GM19328 (cell line): ENCODE measurements around the gene ABHD14A.
"Not testable (repeated sequence)": the region's sequence is repeated elsewhere in the genome, so short reads cannot be mapped to it uniquely, and the experiment has no call there.

Experiments
- ATAC-seq: cut with Tn5 transposase; IDR thresholded peaks from one replicate; pipeline ENCODE4 v1.9.1; 2021; ENCODE audit warnings: mild to moderate bottlenecking, moderate library complexity; ENCODE audit not compliant: unreplicated experiment

Gene ABHD14A

GRCh38 chr3:51974963-51975851 lies at the start of gene ABHD14A:
ABHD14A (plus strand) TSS chr3:51975064; CDS start chr3:51975136, 72 bp downstream.
- no peak for ATAC-seq

GRCh38 chr3:51927061-51927977 lies 47.5 kb upstream of the ABHD14A start:
- no peak for ATAC-seq

- ATAC-seq: no peak
Measured at GRCh38 chr3:51928438-51928837, 46.4 kb upstream of the ABHD14A start.

- not testable (repeated sequence) for ATAC-seq
Measured at GRCh38 chr3:51928981-51929380, 45.9 kb upstream of the ABHD14A start.

GRCh38 chr3:51929420-51930003 lies 45.4 kb upstream of the ABHD14A start:
- no peak for ATAC-seq

- no peak for ATAC-seq
Measured at GRCh38 chr3:51930439-51930838, 44.4 kb upstream of the ABHD14A start.

- ATAC-seq: no peak
Measured at GRCh38 chr3:51931756-51932155, 43.1 kb upstream of the ABHD14A start.

- no peak for ATAC-seq
Measured at GRCh38 chr3:51932471-51933370, 42.1 kb upstream of the ABHD14A start.

GRCh38 chr3:51933471-51934138 lies 41.3 kb upstream of the ABHD14A start:
- no peak for ATAC-seq

- ATAC-seq: no peak
Measured at GRCh38 chr3:51934139-51934850, 40.6 kb upstream of the ABHD14A start.

- ATAC-seq: no peak
Measured at GRCh38 chr3:51934991-51935885, 39.6 kb upstream of the ABHD14A start.

GRCh38 chr3:51935886-51936755 lies 38.7 kb upstream of the ABHD14A start:
- ATAC-seq: no peak

GRCh38 chr3:51937014-51937413 lies 37.9 kb upstream of the ABHD14A start:
- ATAC-seq: no peak

- ATAC-seq: no peak
Measured at GRCh38 chr3:51937611-51938450, 37.0 kb upstream of the ABHD14A start.

GRCh38 chr3:51938780-51939425 lies 36.0 kb upstream of the ABHD14A start:
- ATAC-seq: no peak
